ENCODE data around the gene MAP2.

Gene MAP2

DNA sequence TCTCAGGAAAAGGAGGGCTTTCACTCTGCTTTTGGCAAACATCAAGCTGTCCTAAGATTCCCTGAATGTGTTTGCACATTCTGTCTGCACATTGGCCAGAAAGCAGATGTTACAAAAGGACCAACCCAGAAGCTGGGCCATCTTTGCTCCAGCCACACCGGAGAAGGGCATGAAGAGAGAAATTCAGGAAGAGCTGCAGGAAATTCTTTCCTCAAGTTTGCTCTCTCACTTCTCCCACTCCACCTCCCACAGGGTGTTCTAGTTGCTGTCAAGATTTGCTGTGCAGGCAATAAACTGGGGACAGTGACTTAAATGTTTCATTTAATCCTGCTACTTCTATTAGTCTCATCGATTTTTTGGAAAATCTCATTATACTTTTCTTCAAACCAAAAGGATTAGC, 210.1 kb downstream of the MAP2 start:
- no peak overlapping the region for H3K27ac Mint-ChIP-seq

DNA sequence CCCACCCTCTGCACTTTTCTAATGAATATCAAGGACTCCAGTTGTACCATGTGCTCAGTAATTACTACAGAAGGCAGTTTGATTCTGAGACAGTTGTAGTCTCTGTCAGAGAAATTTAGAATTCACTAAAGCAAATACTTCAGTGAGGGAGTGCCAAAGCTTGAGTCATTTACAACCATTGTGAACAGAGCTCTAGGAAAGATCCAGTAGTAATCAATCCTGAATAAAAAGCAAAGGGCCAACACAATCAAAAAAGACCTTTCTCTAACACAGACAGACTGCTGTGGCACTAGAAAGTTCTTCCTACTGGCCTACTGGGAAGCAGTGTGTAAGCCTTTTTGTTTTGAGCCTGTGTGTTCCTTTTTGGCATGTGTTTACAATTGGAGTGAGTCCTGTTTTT, 212.2 kb downstream of the MAP2 start:
- H3K36me3 Mint-ChIP-seq (ENCODE audit: low read depth) = no peaks in the 10 kb centered on the region
- no peak overlapping the region for H3K27ac Mint-ChIP-seq
- H3K4me3 Mint-ChIP-seq = no peak overlapping the region
- no peaks in the 10 kb centered on the region for H3K9me3 Mint-ChIP-seq
- H3K4me1 Mint-ChIP-seq (ENCODE audit: low read depth) = no peaks in the 10 kb centered on the region
- H3K27me3 Mint-ChIP-seq (ENCODE audit: low read depth) = no peaks in the 10 kb centered on the region

More for the DNA sequence above, 210.1 kb downstream of the MAP2 start:
- Mint-ChIP-seq H3K27me3 (ENCODE audit: low read depth) (no peaks in the 10 kb centered on the region), H3K4me1 (ENCODE audit: low read depth) (no peaks in the 10 kb centered on the region), H3K9me3 (no peaks in the 10 kb centered on the region), H3K36me3 (ENCODE audit: low read depth) (no peaks in the 10 kb centered on the region), H3K4me3 (no peak overlapping the region)

DNA sequence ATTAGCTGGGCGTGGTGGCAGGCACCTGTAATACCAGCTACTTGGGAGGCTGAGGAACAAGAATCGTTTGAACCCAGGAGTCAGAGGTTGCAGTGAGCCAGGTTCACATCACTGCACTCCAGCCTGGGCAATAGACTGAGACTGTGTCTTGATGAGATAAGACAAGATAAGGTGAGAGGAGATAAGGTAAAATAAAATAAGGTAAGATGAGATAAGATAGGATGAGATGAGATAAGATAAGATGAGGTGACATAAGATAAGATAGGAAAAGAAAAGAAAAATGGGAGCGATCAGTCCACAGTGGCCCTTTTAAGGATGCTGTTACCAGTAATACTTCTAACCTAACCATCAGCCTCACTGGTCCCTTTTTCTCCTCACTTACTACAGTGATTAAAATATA, 213.4 kb downstream of the MAP2 start:
- H3K27me3 Mint-ChIP-seq (ENCODE audit: low read depth) = no peaks in the 10 kb centered on the region
- H3K4me3 Mint-ChIP-seq = no peak overlapping the region
- no peaks in the 10 kb centered on the region for H3K9me3 Mint-ChIP-seq
- no peak overlapping the region for H3K27ac Mint-ChIP-seq
- H3K36me3 Mint-ChIP-seq (ENCODE audit: low read depth) = no peaks in the 10 kb centered on the region
- no peaks in the 10 kb centered on the region for H3K4me1 Mint-ChIP-seq (ENCODE audit: low read depth)

- Mint-ChIP-seq H3K36me3 (ENCODE audit: low read depth) (no peaks in the 10 kb centered on the region), H3K4me3 (no peak overlapping the region), H3K27ac (no peak overlapping the region), H3K27me3 (ENCODE audit: low read depth) (no peaks in the 10 kb centered on the region), H3K9me3 (no peaks in the 10 kb centered on the region), H3K4me1 (ENCODE audit: low read depth) (no peaks in the 10 kb centered on the region)
These were observed 214.5 kb downstream of the MAP2 start for GRCh38 chr2:209638346-209638745.

DNA sequence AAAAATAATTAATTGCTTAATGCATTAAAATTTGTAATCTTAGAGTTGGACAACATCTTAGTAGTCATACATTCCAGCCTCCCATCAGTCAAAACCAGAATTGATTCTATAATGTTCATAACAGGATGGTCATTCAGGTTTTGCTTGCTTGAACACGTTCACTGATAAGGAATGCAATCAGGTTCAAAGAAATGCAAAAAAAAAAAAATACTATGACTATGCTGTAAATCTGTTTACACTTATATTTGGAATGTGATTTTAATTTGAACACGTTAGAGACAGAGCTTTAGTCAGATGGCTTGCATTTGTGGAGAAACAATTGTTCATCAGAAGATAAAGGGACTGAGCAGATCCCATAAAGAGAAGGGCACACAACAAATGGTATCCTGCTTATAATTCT, 216.5 kb downstream of the MAP2 start:
- H3K27ac Mint-ChIP-seq = no peak overlapping the region
- H3K9me3 Mint-ChIP-seq = no peaks in the 10 kb centered on the region
- H3K27me3 Mint-ChIP-seq (ENCODE audit: low read depth) = no peaks in the 10 kb centered on the region
- H3K4me3 Mint-ChIP-seq = no peak overlapping the region
- H3K36me3 Mint-ChIP-seq (ENCODE audit: low read depth) = no peaks in the 10 kb centered on the region
- H3K4me1 Mint-ChIP-seq (ENCODE audit: low read depth) = no peaks in the 10 kb centered on the region

DNA sequence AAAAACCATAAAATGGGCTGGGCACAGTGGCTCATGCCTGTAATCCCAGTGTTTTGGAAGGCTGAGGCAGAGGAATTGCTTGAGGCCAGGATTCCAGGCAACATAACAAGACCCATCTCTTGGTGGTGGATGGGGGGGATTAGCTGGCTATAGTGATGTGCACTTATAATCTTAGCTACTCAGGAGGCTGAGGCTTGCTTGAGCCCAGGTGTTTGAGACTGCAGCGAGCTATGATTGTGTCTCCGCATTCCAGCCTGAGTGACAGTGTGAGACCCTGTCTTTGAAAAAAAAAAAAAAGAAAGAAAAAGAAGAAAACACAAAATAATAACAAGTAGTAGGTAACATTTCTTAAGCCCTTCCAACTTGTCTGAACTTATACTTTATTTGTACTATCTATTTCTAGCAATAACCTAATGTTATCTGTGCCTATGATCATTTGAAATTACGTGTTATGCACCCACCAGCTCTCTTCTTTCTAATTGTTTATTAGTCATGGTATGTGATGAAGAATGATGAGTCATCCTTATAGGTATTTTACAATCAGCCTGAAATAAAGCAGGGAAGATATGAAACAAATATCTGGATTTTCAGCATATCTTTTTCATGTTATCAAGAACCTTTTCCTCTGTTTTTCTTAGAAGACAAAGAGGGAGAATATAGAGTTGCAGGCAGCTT, 218.4 kb downstream of the MAP2 start:
- Mint-ChIP-seq H3K36me3 (ENCODE audit: low read depth) (no peaks in the 10 kb centered on the region), H3K4me3 (no peak overlapping the region), H3K27ac (no peak overlapping the region)

GRCh38 chr2:209644842-209645241, 221.0 kb downstream of the MAP2 start:
- Mint-ChIP-seq H3K9me3 (no peaks in the 10 kb centered on the region), H3K27ac (no peak overlapping the region), H3K4me3 (no peak overlapping the region)

More for the DNA sequence above, 218.4 kb downstream of the MAP2 start:
- Mint-ChIP-seq H3K9me3 (no peaks in the 10 kb centered on the region), H3K4me1 (ENCODE audit: low read depth) (no peaks in the 10 kb centered on the region), H3K27me3 (ENCODE audit: low read depth) (no peaks in the 10 kb centered on the region)

GRCh38 chr2:209648714-209649113, 224.9 kb downstream of the MAP2 start:
- H3K4me3 Mint-ChIP-seq = no peak overlapping the region
- H3K27me3 Mint-ChIP-seq (ENCODE audit: low read depth) = no peaks in the 10 kb centered on the region
- H3K36me3 Mint-ChIP-seq (ENCODE audit: low read depth) = no peaks in the 10 kb centered on the region
- no peaks in the 10 kb centered on the region for H3K4me1 Mint-ChIP-seq (ENCODE audit: low read depth)
- no peak overlapping the region for H3K27ac Mint-ChIP-seq
- H3K9me3 Mint-ChIP-seq = no peaks in the 10 kb centered on the region

More at GRCh38 chr2:209644842-209645241, 221.0 kb downstream of the MAP2 start:
- H3K27me3 Mint-ChIP-seq (ENCODE audit: low read depth) = no peaks in the 10 kb centered on the region
- no peaks in the 10 kb centered on the region for H3K36me3 Mint-ChIP-seq (ENCODE audit: low read depth)
- no peaks in the 10 kb centered on the region for H3K4me1 Mint-ChIP-seq (ENCODE audit: low read depth)

DNA sequence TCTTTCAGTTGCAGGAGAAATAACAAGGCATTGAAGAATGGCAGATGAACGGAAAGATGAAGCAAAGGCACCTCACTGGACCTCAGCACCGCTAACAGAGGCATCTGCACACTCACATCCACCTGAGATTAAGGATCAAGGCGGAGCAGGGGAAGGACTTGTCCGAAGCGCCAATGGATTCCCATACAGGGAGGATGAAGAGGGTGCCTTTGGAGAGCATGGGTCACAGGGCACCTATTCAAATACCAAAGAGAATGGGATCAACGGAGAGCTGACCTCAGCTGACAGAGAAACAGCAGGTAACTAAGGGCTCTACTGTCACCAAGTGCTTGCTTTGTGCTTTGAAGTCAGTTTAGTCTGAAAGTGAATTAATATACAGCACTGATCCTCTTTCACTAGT, 229.3 kb downstream of the MAP2 start:
- H3K4me1 Mint-ChIP-seq (ENCODE audit: low read depth) = no peaks in the 10 kb centered on the region
- H3K27ac Mint-ChIP-seq = no peak overlapping the region
- no peaks in the 10 kb centered on the region for H3K27me3 Mint-ChIP-seq (ENCODE audit: low read depth)
- no peak overlapping the region for H3K4me3 Mint-ChIP-seq
- H3K36me3 Mint-ChIP-seq (ENCODE audit: low read depth) = no peaks in the 10 kb centered on the region
- H3K9me3 Mint-ChIP-seq = no peaks in the 10 kb centered on the region

GRCh38 chr2:209661286-209661894, 237.5 kb downstream of the MAP2 start:
- H3K4me1 Mint-ChIP-seq (ENCODE audit: low read depth) = no peaks in the 10 kb centered on the region
- H3K27me3 Mint-ChIP-seq (ENCODE audit: low read depth) = no peaks in the 10 kb centered on the region
- H3K9me3 Mint-ChIP-seq = no peaks in the 10 kb centered on the region
- H3K36me3 Mint-ChIP-seq (ENCODE audit: low read depth) = no peaks in the 10 kb centered on the region
- H3K27ac Mint-ChIP-seq = no peak overlapping the region
- H3K4me3 Mint-ChIP-seq = no peak overlapping the region

- no peaks in the 10 kb centered on the region for H3K9me3 Mint-ChIP-seq
These were observed 238.2 kb downstream of the MAP2 start for GRCh38 chr2:209662021-209662420.

DNA sequence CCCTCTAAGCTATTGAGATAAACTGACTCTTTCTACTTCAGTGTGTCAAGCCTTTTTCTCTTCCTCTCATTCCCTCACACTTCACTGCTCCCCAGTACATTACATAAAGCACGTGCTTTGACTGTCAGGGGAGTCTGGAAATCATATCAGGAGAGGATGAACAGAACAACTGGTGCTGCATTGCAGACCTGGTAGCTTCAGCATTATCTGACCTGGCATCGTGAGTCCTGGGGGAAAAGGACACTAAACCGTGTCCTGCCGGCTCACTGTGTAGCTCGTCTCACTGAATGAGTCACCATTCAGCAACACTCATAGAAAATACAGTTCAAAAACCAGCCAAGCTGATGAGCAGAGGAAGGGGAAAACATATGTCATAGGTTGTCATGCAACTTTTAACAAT, 239.3 kb downstream of the MAP2 start:
- H3K4me3 Mint-ChIP-seq = no peak overlapping the region

More at GRCh38 chr2:209662021-209662420, 238.2 kb downstream of the MAP2 start:
- Mint-ChIP-seq H3K27me3 (ENCODE audit: low read depth) (no peaks in the 10 kb centered on the region), H3K4me1 (ENCODE audit: low read depth) (no peaks in the 10 kb centered on the region), H3K27ac (no peak overlapping the region), H3K4me3 (no peak overlapping the region), H3K36me3 (ENCODE audit: low read depth) (no peaks in the 10 kb centered on the region)

GRCh38 chr2:209663656-209664055, 239.8 kb downstream of the MAP2 start:
- H3K27ac Mint-ChIP-seq = no peak overlapping the region
- H3K9me3 Mint-ChIP-seq = no peaks in the 10 kb centered on the region
- H3K36me3 Mint-ChIP-seq (ENCODE audit: low read depth) = no peaks in the 10 kb centered on the region
- H3K27me3 Mint-ChIP-seq (ENCODE audit: low read depth) = no peaks in the 10 kb centered on the region
- H3K4me3 Mint-ChIP-seq = no peak overlapping the region
- H3K4me1 Mint-ChIP-seq (ENCODE audit: low read depth) = no peaks in the 10 kb centered on the region

More for the DNA sequence above, 239.3 kb downstream of the MAP2 start:
- no peaks in the 10 kb centered on the region for H3K27me3 Mint-ChIP-seq (ENCODE audit: low read depth)
- H3K36me3 Mint-ChIP-seq (ENCODE audit: low read depth) = no peaks in the 10 kb centered on the region
- no peaks in the 10 kb centered on the region for H3K9me3 Mint-ChIP-seq
- no peak overlapping the region for H3K27ac Mint-ChIP-seq
- H3K4me1 Mint-ChIP-seq (ENCODE audit: low read depth) = no peaks in the 10 kb centered on the region

DNA sequence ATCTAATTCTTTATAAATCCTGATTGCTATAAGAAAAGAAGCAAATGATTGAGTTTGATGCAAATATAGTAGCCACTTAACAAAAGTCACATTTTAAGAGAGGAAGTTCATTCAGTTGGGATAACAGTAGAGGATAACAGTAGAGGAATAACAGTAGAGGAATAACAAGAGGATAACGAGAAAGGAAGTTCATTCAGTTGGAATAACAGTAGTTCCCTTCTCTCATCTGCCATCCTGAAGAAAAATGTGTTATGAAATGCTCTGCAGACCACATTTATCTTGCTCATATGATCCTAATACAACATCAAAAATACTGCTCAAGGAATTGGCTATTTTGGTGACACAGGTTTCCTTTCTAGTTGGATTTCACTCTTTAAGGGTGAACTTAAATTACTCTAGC, 242.4 kb downstream of the MAP2 start:
- Mint-ChIP-seq H3K9me3 (no peaks in the 10 kb centered on the region), H3K27me3 (ENCODE audit: low read depth) (no peaks in the 10 kb centered on the region), H3K4me1 (ENCODE audit: low read depth) (no peaks in the 10 kb centered on the region), H3K4me3 (no peak overlapping the region), H3K27ac (no peak overlapping the region), H3K36me3 (ENCODE audit: low read depth) (no peaks in the 10 kb centered on the region)

DNA sequence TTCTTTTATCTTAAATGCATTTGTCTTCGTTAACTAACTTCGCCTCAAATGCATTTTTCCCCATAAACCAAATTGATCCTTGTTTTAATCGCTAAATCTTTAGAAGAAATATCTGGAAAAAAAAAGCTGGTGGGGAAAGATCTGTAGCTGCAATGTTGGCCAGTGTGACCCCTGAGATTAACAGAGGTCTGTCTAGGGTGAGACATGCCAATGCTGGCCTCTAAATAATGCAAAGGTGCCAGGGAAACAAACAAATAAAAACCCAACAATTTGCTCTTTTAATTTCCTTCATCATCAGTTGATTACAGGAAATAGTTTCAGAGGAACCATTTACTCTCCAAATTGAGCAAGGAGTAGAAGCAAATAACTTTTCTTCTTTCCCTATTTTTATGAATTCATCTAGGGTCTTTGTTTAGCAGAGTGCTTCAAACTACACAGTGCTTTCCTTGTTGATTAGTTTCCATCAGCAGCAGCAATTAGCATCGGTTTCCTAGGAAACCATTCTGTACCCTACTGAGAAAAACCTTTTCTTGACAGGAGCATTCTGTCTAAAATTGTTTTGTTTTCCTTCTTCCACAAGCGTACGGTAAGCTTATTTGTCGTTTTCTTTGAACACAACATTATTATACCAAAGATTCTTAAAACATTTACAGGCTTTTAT, 247.3 kb downstream of the MAP2 start:
- H3K27ac Mint-ChIP-seq = no peak overlapping the region
- H3K9me3 Mint-ChIP-seq = no peaks in the 10 kb centered on the region
- H3K27me3 Mint-ChIP-seq (ENCODE audit: low read depth) = no peaks in the 10 kb centered on the region
- H3K4me1 Mint-ChIP-seq (ENCODE audit: low read depth) = no peaks in the 10 kb centered on the region
- no peaks in the 10 kb centered on the region for H3K36me3 Mint-ChIP-seq (ENCODE audit: low read depth)
- no peak overlapping the region for H3K4me3 Mint-ChIP-seq
